GM23338 (cell line): ENCODE results near the gene ZNF766.
"Not testable (repeated sequence)": the region's sequence is repeated elsewhere in the genome, so short reads cannot be mapped to it uniquely, and the experiment has no call there.

ENCODE experiments used
- CREB1 ChIP-seq: fragments of 250-450 bp; sonication (Bioruptor Pico); IDR thresholded peaks from 2 replicates; pipeline ENCODE4 v1.5.0; 2020; ENCODE audit warnings: low read depth, mild to moderate bottlenecking, moderate library complexity
- ETS1 ChIP-seq: IDR thresholded peaks from 2 replicates; pipeline ENCODE4 v1.6.1; 2016; ENCODE audit warnings: antibody characterized with exemption
- EZH2 ChIP-seq: fragments of 200-600 bp; sonication (generic); IDR thresholded peaks from one replicate; pipeline ENCODE4 v1.8.0; 2017; ENCODE audit warnings: antibody characterized with exemption, mild to moderate bottlenecking, low read depth; ENCODE audit not compliant: unreplicated experiment
- EZH2phosphoT487 ChIP-seq: fragments of 200-600 bp; sonication (generic); IDR thresholded peaks from one replicate; pipeline ENCODE4 v1.8.1; 2018; ENCODE audit warnings: antibody characterized with exemption; ENCODE audit not compliant: unreplicated experiment
- JUNB ChIP-seq: IDR thresholded peaks from one replicate; pipeline ENCODE4 v1.6.1; 2016; ENCODE audit warnings: antibody characterized with exemption; ENCODE audit not compliant: unreplicated experiment
- NANOG ChIP-seq: IDR thresholded peaks from 2 replicates; pipeline ENCODE4 v1.6.1; 2016; ENCODE audit warnings: antibody characterized with exemption, borderline replicate concordance
- POLR2AphosphoS5 ChIP-seq: IDR thresholded peaks from 2 replicates; pipeline ENCODE4 v1.6.1; 2016; ENCODE audit warnings: antibody characterized with exemption, low read depth
- ZNF114 ChIP-seq: fragments of 250-450 bp; sonication (Bioruptor Pico); IDR thresholded peaks from 2 replicates; pipeline ENCODE4 v1.5.0; 2020; ENCODE audit warnings: mild to moderate bottlenecking, moderate library complexity
- ZNF331 ChIP-seq: fragments of 250-450 bp; sonication (Bioruptor Pico); IDR thresholded peaks from 2 replicates; pipeline ENCODE4 v1.5.0; 2020; ENCODE audit warnings: low read depth, mild to moderate bottlenecking, moderate library complexity
- TF ChIP-seq, protein P1 (sequence below), 2 experiments: fragments of 200-600 bp in 1 of 2; sonication (generic) in 1 of 2; conservative IDR thresholded peaks; 2 replicates each; pipeline versions ENCODE4 v1.5.1 to v1.6.1; 2016 to 2017; ENCODE audit warnings: antibody characterized with exemption in 2 of 2, low read depth in 2 of 2, mild to moderate bottlenecking in 2 of 2, moderate library complexity in 1 of 2
- TF ChIP-seq, protein P2 (sequence below): IDR thresholded peaks from one replicate; pipeline ENCODE4 v1.6.1; 2018; ENCODE audit warnings: antibody characterized with exemption; ENCODE audit not compliant: unreplicated experiment

GRCh38 chr19:52265556-52265955 lies 3.8 kb upstream of the ZNF766 start:
- TF ChIP-seq, protein P1, sequence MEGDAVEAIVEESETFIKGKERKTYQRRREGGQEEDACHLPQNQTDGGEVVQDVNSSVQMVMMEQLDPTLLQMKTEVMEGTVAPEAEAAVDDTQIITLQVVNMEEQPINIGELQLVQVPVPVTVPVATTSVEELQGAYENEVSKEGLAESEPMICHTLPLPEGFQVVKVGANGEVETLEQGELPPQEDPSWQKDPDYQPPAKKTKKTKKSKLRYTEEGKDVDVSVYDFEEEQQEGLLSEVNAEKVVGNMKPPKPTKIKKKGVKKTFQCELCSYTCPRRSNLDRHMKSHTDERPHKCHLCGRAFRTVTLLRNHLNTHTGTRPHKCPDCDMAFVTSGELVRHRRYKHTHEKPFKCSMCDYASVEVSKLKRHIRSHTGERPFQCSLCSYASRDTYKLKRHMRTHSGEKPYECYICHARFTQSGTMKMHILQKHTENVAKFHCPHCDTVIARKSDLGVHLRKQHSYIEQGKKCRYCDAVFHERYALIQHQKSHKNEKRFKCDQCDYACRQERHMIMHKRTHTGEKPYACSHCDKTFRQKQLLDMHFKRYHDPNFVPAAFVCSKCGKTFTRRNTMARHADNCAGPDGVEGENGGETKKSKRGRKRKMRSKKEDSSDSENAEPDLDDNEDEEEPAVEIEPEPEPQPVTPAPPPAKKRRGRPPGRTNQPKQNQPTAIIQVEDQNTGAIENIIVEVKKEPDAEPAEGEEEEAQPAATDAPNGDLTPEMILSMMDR (conservative IDR thresholded peaks at IDR 0.05; ENCODE audit: low read depth in 2 of 2) = not testable (repeated sequence)
- not testable (repeated sequence) for TF ChIP-seq POLR2AphosphoS5; EZH2; ETS1; CREB1 (CRISPR knock-in tag); ZNF114; NANOG; ZNF331 (CRISPR knock-in tag); JUNB; EZH2phosphoT487
- TF ChIP-seq, protein P2, sequence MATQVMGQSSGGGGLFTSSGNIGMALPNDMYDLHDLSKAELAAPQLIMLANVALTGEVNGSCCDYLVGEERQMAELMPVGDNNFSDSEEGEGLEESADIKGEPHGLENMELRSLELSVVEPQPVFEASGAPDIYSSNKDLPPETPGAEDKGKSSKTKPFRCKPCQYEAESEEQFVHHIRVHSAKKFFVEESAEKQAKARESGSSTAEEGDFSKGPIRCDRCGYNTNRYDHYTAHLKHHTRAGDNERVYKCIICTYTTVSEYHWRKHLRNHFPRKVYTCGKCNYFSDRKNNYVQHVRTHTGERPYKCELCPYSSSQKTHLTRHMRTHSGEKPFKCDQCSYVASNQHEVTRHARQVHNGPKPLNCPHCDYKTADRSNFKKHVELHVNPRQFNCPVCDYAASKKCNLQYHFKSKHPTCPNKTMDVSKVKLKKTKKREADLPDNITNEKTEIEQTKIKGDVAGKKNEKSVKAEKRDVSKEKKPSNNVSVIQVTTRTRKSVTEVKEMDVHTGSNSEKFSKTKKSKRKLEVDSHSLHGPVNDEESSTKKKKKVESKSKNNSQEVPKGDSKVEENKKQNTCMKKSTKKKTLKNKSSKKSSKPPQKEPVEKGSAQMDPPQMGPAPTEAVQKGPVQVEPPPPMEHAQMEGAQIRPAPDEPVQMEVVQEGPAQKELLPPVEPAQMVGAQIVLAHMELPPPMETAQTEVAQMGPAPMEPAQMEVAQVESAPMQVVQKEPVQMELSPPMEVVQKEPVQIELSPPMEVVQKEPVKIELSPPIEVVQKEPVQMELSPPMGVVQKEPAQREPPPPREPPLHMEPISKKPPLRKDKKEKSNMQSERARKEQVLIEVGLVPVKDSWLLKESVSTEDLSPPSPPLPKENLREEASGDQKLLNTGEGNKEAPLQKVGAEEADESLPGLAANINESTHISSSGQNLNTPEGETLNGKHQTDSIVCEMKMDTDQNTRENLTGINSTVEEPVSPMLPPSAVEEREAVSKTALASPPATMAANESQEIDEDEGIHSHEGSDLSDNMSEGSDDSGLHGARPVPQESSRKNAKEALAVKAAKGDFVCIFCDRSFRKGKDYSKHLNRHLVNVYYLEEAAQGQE = not testable (repeated sequence)
